Activated T-helper 1 cell treated with anti-CD3 and anti-CD28 coated beads, Interleukin-12 subunit alpha, Interleukin-12 subunit beta, Interleukin-2, Interleukin-4 antibody, amounts not matched to agents 30 ng/mL and 10 ng/mL and 1 ng/mL, durations not matched to agents 14 hours and 24 hours and 36 hours (primary cell): Measurements from ENCODE around the gene CFAP69. TPM values are rescaled to one million over a fixed set of nuclear protein-coding genes. Genes with fewer than 3 reads are reported as not detected.
"Not testable (repeated sequence)": the region's sequence is repeated elsewhere in the genome, so short reads cannot be mapped to it uniquely, and the experiment has no call there.

Source experiments
- DNase-seq: peaks from one replicate; pipeline ENCODE4 v3.0.0; 2021; ENCODE audit warnings: low spot score
- H3K27ac Mint-ChIP-seq: one replicate; pipeline ENCODE4 v1.8.0; 2021; ENCODE audit warnings: mild to moderate bottlenecking, mixed read lengths
- H3K27me3 Mint-ChIP-seq: one replicate; pipeline ENCODE4 v1.8.0; 2022; ENCODE audit warnings: mild to moderate bottlenecking, moderate library complexity, mixed read lengths; ENCODE audit not compliant: insufficient read depth
- H3K36me3 Mint-ChIP-seq: one replicate; pipeline ENCODE4 v1.8.0; 2021; ENCODE audit warnings: low read depth, mixed read lengths
- H3K4me1 Mint-ChIP-seq: one replicate; pipeline ENCODE4 v1.8.0; 2021; ENCODE audit warnings: low read depth, mixed read lengths
- H3K4me3 Mint-ChIP-seq: one replicate; pipeline ENCODE4 v1.8.0; 2021; ENCODE audit warnings: mild to moderate bottlenecking, moderate library complexity, mixed read lengths
- H3K9me3 Mint-ChIP-seq: one replicate; pipeline ENCODE4 v1.8.0; 2021; ENCODE audit warnings: mixed read lengths
- intact Hi-C: fragments of 100-400 bp; cut with micrococcal nuclease; formaldehyde crosslinking; loops from one replicate; pipeline ENCODE4 v1.15.1; 2024
- total RNA-seq: library from RNA; stranded (reverse); gene quantifications from 2 replicates; pipeline ENCODE4 v1.2.3, GENCODE V29; 2022

The CFAP69 gene
- total RNA-seq, 1 donor from 2014 or later: not detected

DNA sequence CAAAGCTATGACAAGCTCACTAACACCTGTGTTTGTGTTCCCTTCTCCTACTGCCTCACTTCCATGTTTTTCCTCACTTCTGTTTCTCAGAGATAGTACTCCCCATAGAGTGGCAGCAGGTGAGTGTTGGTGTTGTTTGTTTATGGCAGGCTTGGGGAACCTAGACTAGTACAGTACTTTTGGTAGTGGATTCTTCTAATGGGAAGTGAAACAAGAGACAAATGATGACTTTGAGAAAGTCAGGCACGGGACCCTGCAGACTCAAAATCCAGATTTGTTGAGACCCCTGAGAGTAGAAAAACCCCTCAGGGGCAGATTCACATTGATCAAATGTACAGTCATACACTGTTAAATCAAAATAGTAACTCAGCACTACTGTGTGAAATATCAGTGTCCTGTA is 6.4 kb upstream of the CFAP69 start:
- no peak overlapping the region for H3K4me3 Mint-ChIP-seq
- no peak for DNase-seq
- no peaks in the 10 kb centered on the region for H3K36me3 Mint-ChIP-seq
- intact Hi-C loops: no loop called here
- peaks cover 8% of the 10 kb centered on the region for H3K27me3 Mint-ChIP-seq
- H3K27ac Mint-ChIP-seq: no peak overlapping the region
- H3K9me3 Mint-ChIP-seq: no peaks in the 10 kb centered on the region
- no peaks in the 10 kb centered on the region for H3K4me1 Mint-ChIP-seq

DNA sequence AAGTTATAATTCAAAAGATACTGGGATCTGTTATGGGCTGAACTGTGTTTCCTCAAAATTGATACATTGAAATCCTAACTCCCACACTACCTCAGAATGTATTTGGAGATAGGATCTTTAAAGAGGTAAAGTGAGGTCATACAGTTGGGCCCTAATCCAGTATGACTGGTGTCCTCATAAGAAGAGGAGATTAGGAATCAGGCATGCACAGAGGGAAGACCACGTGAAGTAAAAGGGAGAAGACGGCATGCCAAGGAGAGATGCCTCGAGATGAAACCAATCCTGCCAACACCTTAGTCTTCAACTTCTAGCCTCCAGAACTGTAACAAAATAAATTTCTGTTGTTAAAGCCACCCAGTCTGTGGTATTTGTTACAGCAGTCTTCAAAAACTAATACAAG is 5.9 kb upstream of the CFAP69 start:
- Mint-ChIP-seq H3K4me3 (no peak overlapping the region), H3K36me3 (no peaks in the 10 kb centered on the region), H3K27ac (no peak overlapping the region), H3K9me3 (no peaks in the 10 kb centered on the region), H3K4me1 (peaks cover under 1% of the 10 kb centered on the region), H3K27me3 (peaks cover 5% of the 10 kb centered on the region)
- DNase-seq: no peak
- intact Hi-C loops: no loop called here

DNA sequence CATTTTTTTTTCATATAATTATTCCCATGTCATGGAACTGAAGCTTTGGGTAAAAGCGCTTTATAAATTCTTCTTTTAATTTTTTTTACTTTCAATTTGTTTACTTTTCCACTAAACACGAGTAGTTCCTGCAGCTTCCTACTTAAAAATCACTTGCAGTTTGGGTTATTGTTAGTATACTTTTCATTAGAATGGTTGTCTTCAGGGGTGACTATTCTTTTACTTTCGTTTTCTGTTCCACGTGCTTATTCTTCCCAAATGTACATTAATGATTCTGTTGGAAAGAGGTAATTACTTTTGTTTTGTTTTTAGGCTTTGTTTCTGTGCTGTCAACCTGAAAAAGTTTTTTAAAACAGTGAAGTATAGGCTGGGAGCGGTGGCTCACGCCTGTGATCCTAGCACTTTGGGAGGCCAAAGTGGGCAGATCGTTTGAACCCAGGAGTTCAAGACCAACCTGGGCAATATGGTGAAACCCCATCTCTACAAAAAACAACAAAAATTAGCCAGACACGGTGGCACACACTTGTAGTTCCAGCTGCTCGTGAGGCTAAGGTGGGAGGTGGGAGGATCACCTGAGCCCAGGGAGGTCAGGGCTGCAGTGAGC is 5.2 kb upstream of the CFAP69 start:
- H3K36me3 Mint-ChIP-seq: no peaks in the 10 kb centered on the region
- peaks cover 7% of the 10 kb centered on the region for H3K4me1 Mint-ChIP-seq
- H3K9me3 Mint-ChIP-seq: no peaks in the 10 kb centered on the region
- H3K27ac Mint-ChIP-seq: no peak overlapping the region
- no peak for DNase-seq
- peak overlapping the region; percentile 3 for H3K4me3 Mint-ChIP-seq
- H3K27me3 Mint-ChIP-seq: peaks cover 4% of the 10 kb centered on the region
- intact Hi-C loops: no loop called here

DNA sequence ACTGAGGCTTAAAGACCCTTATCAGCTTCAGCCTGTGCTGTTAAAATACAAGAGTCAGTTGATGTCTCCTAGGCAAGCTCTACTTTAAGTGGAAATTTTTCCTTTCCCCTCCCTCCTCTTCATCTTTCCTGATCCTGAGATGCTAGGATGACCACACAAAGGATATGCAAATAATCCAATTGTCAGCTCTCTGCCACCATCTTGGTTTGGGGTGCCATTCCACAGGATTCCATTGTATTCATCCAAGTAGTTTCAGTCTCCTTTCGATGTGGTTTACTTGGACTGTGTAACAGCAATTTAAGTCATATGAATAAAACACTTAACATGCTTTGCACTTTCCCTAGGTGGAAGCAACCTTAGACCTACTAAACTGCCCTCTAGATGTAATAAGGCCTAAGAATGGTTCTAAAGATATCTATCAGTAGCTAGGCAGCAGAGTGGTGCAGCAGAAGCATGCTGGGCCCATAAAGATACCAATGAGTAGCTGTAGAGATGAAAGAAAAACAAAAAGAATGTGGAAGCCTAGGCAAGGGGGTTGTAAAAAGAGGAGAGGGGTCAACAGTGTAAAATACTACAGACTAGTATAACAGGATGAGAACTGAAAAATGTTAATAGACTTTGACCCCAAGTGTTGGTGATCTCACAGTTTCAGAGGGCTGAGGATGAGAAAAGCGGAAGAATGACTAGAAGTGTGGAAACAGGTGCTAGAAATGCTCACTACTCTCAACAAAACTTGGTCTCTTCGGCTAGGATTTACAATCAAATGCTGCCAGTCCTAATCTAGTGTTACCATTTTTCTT is 2.4 kb upstream of the CFAP69 start:
- H3K27me3 Mint-ChIP-seq: peaks cover 20% of the 10 kb centered on the region
- H3K36me3 Mint-ChIP-seq: no peaks in the 10 kb centered on the region
- intact Hi-C loops: no loop called here
- H3K27ac Mint-ChIP-seq: no peak overlapping the region
- no peak for DNase-seq
- peaks cover 21% of the 10 kb centered on the region for H3K4me1 Mint-ChIP-seq
- no peak overlapping the region for H3K4me3 Mint-ChIP-seq
- no peaks in the 10 kb centered on the region for H3K9me3 Mint-ChIP-seq

DNA sequence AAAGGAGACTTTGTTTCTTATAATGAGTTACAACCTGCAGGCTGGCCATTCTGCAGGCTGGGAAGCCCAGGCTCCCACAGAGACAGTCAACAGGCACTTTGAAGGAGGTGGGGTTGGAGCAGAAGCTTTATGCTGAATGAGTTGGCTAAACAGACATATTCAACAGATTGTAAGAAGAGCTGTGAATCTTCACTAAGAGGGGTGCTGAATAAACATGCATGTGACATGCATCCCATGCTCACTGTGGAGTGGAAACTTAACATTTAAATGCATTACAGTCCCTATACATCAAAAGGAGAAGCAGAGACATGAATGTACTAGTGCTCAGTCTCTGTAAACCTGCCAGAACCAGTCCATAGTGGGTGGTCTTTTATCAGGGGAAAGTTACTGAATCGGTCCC is 1.4 kb upstream of the CFAP69 start:
- peak overlapping the region; percentile 15 for H3K4me3 Mint-ChIP-seq

DNA sequence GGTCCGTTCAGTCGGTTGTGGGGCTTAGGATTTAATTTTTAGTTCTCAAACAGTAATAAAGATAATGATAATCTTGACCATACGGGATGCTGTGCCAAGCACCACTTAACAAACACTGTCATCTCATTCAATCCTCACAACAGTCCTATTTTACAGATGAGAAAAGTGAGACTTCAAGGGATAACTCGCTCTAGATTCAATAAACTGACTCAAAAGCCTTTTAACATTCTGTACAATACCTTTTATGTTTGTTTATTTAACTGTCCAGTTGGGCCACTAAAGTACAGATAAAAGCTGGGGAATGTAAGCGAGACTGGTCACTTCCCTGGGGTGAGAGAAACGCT is 437 bp upstream of the CFAP69 start:
- H3K27me3 Mint-ChIP-seq: peaks cover 23% of the 10 kb centered on the region
- H3K9me3 Mint-ChIP-seq: no peaks in the 10 kb centered on the region
- H3K27ac Mint-ChIP-seq: peak overlapping the region; percentile 60
- DNase-seq: no peak
- no peaks in the 10 kb centered on the region for H3K36me3 Mint-ChIP-seq
- peak overlapping the region; percentile 88 for H3K4me3 Mint-ChIP-seq
- intact Hi-C loops: loop anchor here (2.0 kb wide), 3 partner anchors 30 to 180 kb away; partner anchors contain the start of gene CLDN12
- H3K4me1 Mint-ChIP-seq: peaks cover 21% of the 10 kb centered on the region

More for the DNA sequence above, 1.4 kb upstream of the CFAP69 start:
- intact Hi-C loops: no loop called here
- Mint-ChIP-seq H3K27me3 (peaks cover 20% of the 10 kb centered on the region), H3K9me3 (no peaks in the 10 kb centered on the region), H3K4me1 (peaks cover 21% of the 10 kb centered on the region), H3K36me3 (no peaks in the 10 kb centered on the region), H3K27ac (no peak overlapping the region)
- no peak for DNase-seq

DNA sequence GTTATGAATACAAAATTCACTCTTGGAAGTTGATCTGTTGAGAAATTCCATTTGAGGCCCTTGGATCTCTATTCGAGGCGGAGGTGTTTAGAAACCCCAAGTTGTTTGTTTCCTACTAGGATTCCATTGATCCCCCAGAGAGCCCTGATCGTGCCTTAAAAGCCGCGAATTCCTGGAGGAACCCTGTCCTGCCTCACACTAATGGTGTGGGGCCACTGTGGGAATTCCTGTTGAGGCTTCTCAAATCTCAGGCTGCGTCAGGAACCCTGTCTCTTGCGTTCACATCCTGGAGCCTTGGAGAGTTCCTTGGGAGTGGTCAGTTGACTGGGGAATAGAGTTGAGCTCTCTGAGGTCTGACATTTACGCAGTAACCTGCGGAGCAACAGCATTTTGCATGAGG is 1.2 kb downstream of the CFAP69 start:
- H3K4me3 Mint-ChIP-seq: peak overlapping the region; percentile 88
- H3K36me3 Mint-ChIP-seq: no peaks in the 10 kb centered on the region
- intact Hi-C loops: no loop called here
- DNase-seq: no peak
- H3K9me3 Mint-ChIP-seq: no peaks in the 10 kb centered on the region
- peaks cover 28% of the 10 kb centered on the region for H3K27me3 Mint-ChIP-seq
- peaks cover 21% of the 10 kb centered on the region for H3K4me1 Mint-ChIP-seq
- no peak overlapping the region for H3K27ac Mint-ChIP-seq

DNA sequence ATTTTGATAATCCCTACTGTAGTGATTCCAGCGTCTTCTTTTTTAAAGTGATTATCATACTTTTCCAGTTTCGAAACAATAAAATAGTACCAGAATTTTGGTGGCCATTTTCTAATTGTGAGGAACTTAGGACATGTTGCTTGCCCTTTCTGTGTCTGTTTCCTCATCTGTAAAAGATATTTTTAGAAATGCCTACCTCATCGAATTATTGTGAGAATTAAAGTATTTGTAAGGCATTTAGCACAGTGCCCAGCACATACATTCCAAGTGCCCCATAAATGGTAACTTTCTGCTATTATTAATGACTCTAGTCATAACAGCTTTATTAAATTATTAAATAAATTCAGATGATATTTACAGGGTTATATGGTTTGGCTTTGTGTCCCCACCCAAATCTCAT is 3.7 kb downstream of the CFAP69 start:
- Mint-ChIP-seq H3K4me3 (no peak overlapping the region), H3K4me1 (peaks cover 21% of the 10 kb centered on the region), H3K36me3 (no peaks in the 10 kb centered on the region), H3K27ac (no peak overlapping the region), H3K9me3 (no peaks in the 10 kb centered on the region), H3K27me3 (peaks cover 29% of the 10 kb centered on the region)
- intact Hi-C loops: loop anchor here (2.0 kb wide), 1 partner anchor 14 kb away; no protein-coding TSS in a partner anchor
- no peak for DNase-seq

DNA sequence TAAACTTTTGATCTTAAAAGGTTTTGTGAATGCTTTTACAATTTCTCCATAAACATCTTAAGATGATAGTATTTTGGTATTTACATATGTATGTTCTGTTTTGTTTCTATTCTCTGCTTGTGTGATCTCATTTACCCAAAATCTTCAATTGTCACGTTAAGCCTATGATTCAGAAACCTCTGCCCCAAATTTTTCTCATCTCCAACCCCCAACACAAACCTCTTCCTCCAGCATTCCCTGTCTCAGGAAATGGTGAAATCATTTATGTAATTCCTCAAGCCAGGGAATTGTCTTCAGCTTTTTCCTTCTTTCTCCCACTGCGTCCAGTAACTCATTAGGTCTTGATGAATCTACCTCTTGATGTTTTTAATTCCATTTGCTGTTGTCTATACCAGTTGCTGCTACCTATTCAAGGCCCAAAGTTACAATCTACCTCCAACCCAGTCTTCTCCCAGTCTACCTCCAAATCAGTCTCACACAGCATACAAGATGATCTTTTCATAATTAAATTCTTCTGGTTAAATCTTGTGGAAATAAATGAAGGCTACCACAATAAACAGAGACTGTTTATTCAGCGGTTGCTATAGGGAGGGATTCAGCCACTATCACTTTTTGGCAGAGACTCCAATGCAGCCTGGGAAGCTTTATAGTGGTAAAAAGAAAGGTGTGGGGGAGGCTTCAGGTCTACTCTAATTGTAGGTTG is 5.8 kb downstream of the CFAP69 start:
- H3K27me3 Mint-ChIP-seq: peaks cover 24% of the 10 kb centered on the region
- intact Hi-C loops: no loop called here

DNA sequence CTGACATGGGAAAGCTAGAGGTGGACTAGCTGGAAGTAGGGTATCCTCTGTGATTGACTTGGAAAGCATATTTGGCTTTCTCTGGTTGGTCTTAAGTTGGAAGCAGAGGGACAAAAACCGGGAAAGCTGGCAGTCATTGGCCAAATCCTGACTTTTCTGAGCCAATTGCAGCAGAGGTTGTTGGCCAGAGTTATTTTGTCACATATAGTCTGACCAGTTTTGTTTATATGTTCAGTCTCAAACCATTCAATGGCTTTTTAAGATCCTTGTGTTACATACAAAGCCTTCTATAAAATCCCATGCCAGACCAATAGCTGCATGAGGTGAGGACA is 6.3 kb downstream of the CFAP69 start:
- H3K27ac Mint-ChIP-seq: no peak overlapping the region
- intact Hi-C loops: no loop called here

More for the DNA sequence above, 5.8 kb downstream of the CFAP69 start:
- H3K27ac Mint-ChIP-seq: no peak overlapping the region
- no peak for DNase-seq
- H3K36me3 Mint-ChIP-seq: no peaks in the 10 kb centered on the region
- no peak overlapping the region for H3K4me3 Mint-ChIP-seq
- peaks cover 5% of the 10 kb centered on the region for H3K4me1 Mint-ChIP-seq
- peaks cover 3% of the 10 kb centered on the region for H3K9me3 Mint-ChIP-seq

DNA sequence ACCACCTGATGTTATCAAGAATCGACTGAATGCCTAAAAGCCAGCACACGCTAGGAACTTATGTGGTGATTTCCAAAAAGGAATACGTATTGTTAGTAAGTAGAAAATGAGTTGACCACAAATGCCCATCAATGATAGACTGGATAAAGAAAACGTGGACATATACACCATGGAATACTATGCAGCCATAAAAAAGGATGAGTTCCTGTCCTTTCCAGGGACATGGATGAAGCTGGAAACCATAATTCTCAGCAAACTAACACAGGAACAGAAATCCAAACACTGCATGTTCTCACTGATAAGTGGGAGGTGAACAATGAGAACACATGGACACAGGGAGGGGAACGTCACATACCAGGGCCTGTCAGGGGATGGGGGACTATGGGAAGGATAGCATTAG is 11.0 kb downstream of the CFAP69 start:
- H3K4me3 Mint-ChIP-seq, intact Hi-C loops, H3K4me1 Mint-ChIP-seq: not testable (repeated sequence)

More for the DNA sequence above, 6.3 kb downstream of the CFAP69 start:
- no peaks in the 10 kb centered on the region for H3K4me1 Mint-ChIP-seq
- no peak for DNase-seq
- H3K27me3 Mint-ChIP-seq: peaks cover 23% of the 10 kb centered on the region
- no peaks in the 10 kb centered on the region for H3K36me3 Mint-ChIP-seq
- no peak overlapping the region for H3K4me3 Mint-ChIP-seq
- H3K9me3 Mint-ChIP-seq: peaks cover 3% of the 10 kb centered on the region

DNA sequence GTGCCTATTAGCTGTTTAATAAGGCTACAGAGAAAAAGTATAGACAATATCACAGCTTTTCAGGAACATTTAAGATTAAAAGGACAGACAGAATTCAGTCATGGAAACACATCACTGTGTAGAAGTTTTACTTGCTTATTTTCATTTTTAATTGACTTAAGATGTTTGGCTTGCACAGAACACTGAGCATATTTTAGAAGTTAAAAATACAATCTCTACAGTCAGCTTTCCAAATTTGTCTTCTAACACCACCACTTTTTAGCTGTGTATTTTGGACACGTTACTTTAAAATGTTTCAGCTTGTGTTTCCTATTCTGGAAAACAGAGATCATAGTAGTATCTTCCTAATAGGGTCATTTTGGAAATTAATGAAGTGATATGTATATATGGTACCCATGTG is 11.8 kb downstream of the CFAP69 start:
- DNase-seq: no peak
- intact Hi-C loops: no loop called here
- no peak overlapping the region for H3K4me3 Mint-ChIP-seq
- no peak overlapping the region for H3K27ac Mint-ChIP-seq
- peaks cover 15% of the 10 kb centered on the region for H3K27me3 Mint-ChIP-seq
- H3K4me1 Mint-ChIP-seq: no peaks in the 10 kb centered on the region
- no peaks in the 10 kb centered on the region for H3K36me3 Mint-ChIP-seq
- peaks cover 3% of the 10 kb centered on the region for H3K9me3 Mint-ChIP-seq

More for the DNA sequence above, 11.0 kb downstream of the CFAP69 start:
- H3K36me3 Mint-ChIP-seq, H3K27ac Mint-ChIP-seq, DNase-seq, H3K9me3 Mint-ChIP-seq: not testable (repeated sequence)
- H3K27me3 Mint-ChIP-seq: peaks cover 13% of the 10 kb centered on the region

DNA sequence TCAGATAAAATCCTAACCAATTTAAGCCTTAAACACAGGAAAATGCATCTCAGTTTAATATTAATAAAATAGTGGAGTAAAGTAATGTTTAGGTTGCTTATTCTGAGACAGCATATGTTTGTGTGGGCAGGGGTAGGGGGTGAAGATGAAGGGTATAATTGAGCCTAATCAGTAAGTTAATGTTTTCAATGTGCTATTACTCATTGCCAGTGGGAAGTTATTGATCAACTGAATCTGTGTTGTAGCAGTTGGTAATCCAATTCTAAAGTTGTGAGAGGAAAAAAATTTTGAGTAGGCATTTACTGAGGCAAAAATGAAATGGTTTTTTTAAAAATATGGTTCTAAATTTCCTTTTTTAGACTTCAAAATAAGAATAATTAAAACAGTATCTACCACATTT is 16.5 kb downstream of the CFAP69 start:
- no peaks in the 10 kb centered on the region for H3K36me3 Mint-ChIP-seq
- no peak overlapping the region for H3K4me3 Mint-ChIP-seq
- H3K27me3 Mint-ChIP-seq: peaks cover 8% of the 10 kb centered on the region
- H3K4me1 Mint-ChIP-seq: no peaks in the 10 kb centered on the region
- no peak overlapping the region for H3K27ac Mint-ChIP-seq
- no peaks in the 10 kb centered on the region for H3K9me3 Mint-ChIP-seq
- DNase-seq: no peak
- intact Hi-C loops: no loop called here
